Stimulated activated naive CD8-positive, alpha-beta T cell treated with anti-CD3 and anti-CD28 coated beads, Interleukin-15, Interleukin-2, amounts not matched to agents 100 ng/mL and 50 ng/mL, for 24 hours (primary cell): ENCODE results near the gene GADD45B.
"Not testable (repeated sequence)": the region's sequence is repeated elsewhere in the genome, so short reads cannot be mapped to it uniquely, and the experiment has no call there.

ENCODE experiments used
- H3K27ac Mint-ChIP-seq: one replicate; pipeline ENCODE4 v1.8.0; 2021; ENCODE audit warnings: mild to moderate bottlenecking, mixed read lengths
- H3K27me3 Mint-ChIP-seq: one replicate; pipeline ENCODE4 v1.8.0; 2021; ENCODE audit warnings: mixed read lengths
- H3K36me3 Mint-ChIP-seq: one replicate; pipeline ENCODE4 v1.8.0; 2021; ENCODE audit warnings: low read depth, mixed read lengths
- H3K4me1 Mint-ChIP-seq: one replicate; pipeline ENCODE4 v1.8.0; 2021; ENCODE audit warnings: low read depth, mixed read lengths
- H3K4me3 Mint-ChIP-seq: one replicate; pipeline ENCODE4 v1.8.0; 2021; ENCODE audit warnings: mild to moderate bottlenecking, mixed read lengths
- H3K9me3 Mint-ChIP-seq: one replicate; pipeline ENCODE4 v1.8.0; 2021; ENCODE audit warnings: mixed read lengths

Gene GADD45B

DNA sequence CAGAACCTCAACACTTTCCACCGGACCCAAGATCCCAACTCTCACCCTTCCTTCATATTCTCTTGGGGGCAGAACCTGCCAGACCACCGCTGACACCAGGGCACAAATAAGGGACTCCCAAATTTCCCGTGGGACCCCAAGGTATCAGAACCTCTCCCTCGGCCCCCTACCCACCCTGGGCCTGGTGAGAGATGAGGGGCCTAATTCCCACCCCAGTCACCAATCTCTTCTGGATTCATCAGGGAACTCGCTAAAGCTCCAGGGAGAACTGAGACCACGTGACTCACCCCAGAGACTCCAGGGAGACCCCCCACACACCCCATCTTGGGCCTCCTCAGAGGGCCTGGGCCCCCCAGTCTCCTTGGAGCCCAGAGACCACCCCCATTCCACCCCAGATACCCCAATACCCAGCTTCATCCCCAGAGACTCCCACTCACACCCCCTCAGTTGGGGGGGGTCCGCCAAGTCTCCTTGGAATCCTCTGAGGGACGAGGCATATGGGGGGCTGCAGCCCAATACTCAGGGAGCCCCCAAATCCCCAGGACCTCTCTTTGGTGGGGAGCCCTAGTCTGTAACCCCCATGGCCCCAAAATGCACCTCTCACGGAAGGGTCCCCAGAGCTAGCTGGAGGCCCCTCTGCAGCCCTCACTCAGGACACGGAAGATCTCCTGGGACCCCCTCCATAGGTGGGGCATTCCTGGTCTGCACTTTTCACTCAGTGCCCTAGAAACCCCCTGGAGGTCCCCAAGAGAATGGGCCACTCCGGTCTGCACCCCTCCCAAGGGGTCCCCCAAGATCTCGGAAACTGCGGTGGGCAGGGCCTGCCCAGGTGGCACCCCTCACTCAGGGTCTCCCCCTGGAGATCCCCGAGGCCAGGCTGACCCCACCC, 20.7 kb upstream of the GADD45B start:
- Mint-ChIP-seq H3K27ac (peak overlapping the region; percentile 7), H3K9me3 (no peaks in the 10 kb centered on the region), H3K4me3 (peak overlapping the region; percentile 84), H3K36me3 (peaks cover 4% of the 10 kb centered on the region), H3K27me3 (no peaks in the 10 kb centered on the region), H3K4me1 (peaks cover 26% of the 10 kb centered on the region)

- Mint-ChIP-seq H3K27ac (peak overlapping the region; percentile 87), H3K9me3 (no peaks in the 10 kb centered on the region), H3K4me1 (peaks cover 28% of the 10 kb centered on the region), H3K27me3 (no peaks in the 10 kb centered on the region), H3K4me3 (peak overlapping the region; percentile 84), H3K36me3 (peaks cover 3% of the 10 kb centered on the region)
These were observed 19.9 kb upstream of the GADD45B start for GRCh38 chr19:2455851-2456570.

GRCh38 chr19:2457394-2458037, 18.4 kb upstream of the GADD45B start:
- no peaks in the 10 kb centered on the region for H3K9me3 Mint-ChIP-seq
- peaks cover 3% of the 10 kb centered on the region for H3K36me3 Mint-ChIP-seq
- H3K4me1 Mint-ChIP-seq, result peaks cover 35% of the 10 kb centered on the region
- no peaks in the 10 kb centered on the region for H3K27me3 Mint-ChIP-seq
- peak overlapping the region; percentile 95 for H3K27ac Mint-ChIP-seq
- peak overlapping the region; percentile 88 for H3K4me3 Mint-ChIP-seq

- no peak overlapping the region for H3K27ac Mint-ChIP-seq
These were observed 17.9 kb upstream of the GADD45B start for GRCh38 chr19:2458054-2458453.

DNA sequence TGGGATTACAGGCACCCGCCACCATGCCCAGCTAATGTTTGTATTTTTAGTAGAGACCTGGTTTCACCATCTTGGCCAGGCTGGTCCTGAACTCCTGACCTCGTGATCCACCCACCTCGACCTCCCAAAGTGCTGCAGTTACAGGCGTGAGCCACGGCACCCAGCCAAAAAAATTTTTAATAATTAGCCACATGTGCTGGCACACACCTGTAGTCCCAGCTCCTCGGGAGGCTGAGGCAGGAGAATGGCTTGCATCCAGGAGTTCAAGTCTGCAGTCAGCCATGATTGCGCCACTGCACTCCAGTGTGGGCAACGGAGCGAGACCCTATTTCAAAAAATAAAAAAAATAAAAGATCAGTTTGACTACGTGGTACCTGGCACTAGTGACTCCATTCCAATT, 17.2 kb upstream of the GADD45B start:
- H3K4me3 Mint-ChIP-seq, H3K36me3 Mint-ChIP-seq, H3K27ac Mint-ChIP-seq, H3K27me3 Mint-ChIP-seq, H3K9me3 Mint-ChIP-seq: not testable (repeated sequence)
- peaks cover 31% of the 10 kb centered on the region for H3K4me1 Mint-ChIP-seq

More at GRCh38 chr19:2458054-2458453, 17.9 kb upstream of the GADD45B start:
- H3K9me3 Mint-ChIP-seq, result no peaks in the 10 kb centered on the region
- peaks cover 3% of the 10 kb centered on the region for H3K36me3 Mint-ChIP-seq
- H3K4me1 Mint-ChIP-seq, result peaks cover 35% of the 10 kb centered on the region
- H3K27me3 Mint-ChIP-seq, result no peaks in the 10 kb centered on the region
- no peak overlapping the region for H3K4me3 Mint-ChIP-seq

DNA sequence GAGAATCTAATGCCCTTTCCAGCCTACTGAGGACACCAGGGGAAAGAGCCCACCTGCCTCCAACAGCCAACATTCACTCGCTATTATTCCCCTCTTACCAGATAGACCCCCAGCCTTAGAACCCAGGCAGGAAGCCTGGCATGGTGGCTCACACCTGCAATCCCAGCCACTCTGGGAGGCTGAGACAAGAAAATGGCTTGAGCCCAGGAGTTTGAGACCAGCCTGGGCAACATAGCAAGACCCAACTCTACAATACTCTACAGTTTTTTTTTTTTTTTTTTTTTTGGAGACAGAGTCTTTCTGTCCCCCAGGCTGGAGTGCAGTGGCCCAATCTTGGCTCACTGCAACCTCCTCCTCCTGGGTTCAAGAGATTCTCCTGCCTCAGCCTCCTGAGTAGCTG, 15.7 kb upstream of the GADD45B start:
- Mint-ChIP-seq H3K4me3 (no peak overlapping the region), H3K36me3 (peaks cover 3% of the 10 kb centered on the region), H3K27me3 (no peaks in the 10 kb centered on the region), H3K9me3 (no peaks in the 10 kb centered on the region), H3K4me1 (peaks cover 17% of the 10 kb centered on the region), H3K27ac (no peak overlapping the region)

DNA sequence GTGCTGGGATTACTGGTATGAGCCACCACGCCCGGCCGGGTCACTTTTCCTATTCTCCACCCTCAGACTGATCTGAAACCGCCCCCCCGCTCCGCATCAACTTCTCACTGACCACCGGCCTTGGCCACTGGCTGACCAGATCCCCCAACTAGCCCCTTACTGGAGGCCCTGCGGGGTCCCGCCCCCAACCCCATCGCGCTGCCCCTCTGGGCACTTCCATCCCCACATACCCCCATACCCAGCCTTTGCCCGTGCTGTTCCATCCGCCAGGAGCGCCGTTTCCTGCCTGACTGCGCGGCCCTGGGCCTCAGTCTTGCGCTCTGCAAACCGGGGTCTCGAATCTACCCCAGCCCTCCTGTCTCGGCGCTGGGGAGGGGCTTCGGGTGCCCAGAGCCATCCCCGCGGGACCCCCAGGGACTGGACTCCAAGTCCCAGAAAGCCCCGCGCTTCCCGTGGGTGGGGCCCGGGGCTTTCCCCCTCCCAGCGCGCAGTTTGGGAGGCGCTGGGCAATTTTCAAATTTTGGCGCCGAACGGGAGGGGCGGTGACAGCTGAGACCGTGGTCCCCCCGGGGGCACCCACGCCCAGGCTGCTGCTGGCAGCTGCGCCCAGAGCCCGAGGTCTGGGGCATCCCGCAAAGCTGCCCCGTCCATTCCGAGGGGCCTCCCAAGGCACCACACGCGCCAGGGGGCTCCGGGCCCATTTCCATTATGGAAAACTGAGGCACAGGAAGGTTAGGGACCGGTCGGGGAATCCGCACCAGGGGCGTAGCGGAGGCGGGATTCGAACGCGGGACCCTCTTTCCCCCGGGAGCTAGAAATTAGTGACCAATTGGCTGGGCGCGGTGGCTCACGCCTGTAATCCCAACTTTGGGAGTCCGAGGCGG, 13.9 kb upstream of the GADD45B start:
- Mint-ChIP-seq H3K9me3 (no peaks in the 10 kb centered on the region), H3K27ac (peak overlapping the region; percentile 79), H3K27me3 (no peaks in the 10 kb centered on the region), H3K4me1 (peaks cover 13% of the 10 kb centered on the region), H3K4me3 (peak overlapping the region; percentile 84), H3K36me3 (peaks cover 3% of the 10 kb centered on the region)

DNA sequence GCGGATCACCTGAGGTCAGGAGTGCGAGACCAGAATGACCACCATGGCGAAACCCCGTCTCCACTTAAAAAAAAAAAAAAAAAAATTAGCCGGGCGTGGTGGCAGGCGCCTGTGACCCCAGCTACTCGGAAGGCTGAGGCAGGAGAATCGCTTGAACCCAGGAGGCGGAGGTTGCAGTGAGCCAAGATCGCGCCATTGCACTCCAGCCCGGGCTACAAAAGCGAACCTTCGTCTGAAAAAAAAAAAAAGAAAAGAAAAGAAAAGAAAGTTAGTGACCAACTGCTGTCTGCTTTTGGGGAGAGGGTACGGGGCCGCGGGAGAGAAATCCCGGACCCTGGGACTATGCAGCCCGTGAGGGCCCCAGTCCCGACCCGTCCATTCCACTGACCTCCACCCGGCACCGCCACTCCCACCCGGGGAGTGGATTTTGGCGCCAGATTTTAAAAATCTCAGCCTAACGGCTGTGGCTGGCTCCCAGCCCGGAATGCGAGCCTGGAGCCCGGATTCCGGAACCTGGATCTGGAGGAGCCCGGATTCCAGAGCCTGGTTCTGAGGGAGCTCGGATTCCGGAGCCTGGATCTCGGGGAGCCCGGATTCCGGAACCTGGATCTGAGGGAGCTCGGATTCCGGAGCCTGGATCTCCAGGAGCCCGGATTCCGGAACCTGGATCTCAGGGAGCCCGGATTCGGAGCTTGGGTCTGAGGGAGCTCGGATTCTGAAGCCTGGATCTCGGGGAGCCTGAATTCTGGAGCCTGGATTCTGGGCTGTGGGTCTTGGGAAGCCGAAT, 13.1 kb upstream of the GADD45B start:
- Mint-ChIP-seq H3K36me3 (no peaks in the 10 kb centered on the region), H3K27ac (no peak overlapping the region), H3K27me3 (no peaks in the 10 kb centered on the region), H3K4me1 (peaks cover 8% of the 10 kb centered on the region), H3K4me3 (peak overlapping the region; percentile 63), H3K9me3 (no peaks in the 10 kb centered on the region)

GRCh38 chr19:2463694-2464093, 12.2 kb upstream of the GADD45B start:
- H3K4me3 Mint-ChIP-seq, result not testable (repeated sequence)

GRCh38 chr19:2464389-2464788, 11.5 kb upstream of the GADD45B start:
- Mint-ChIP-seq H3K27me3 (no peaks in the 10 kb centered on the region), H3K36me3 (no peaks in the 10 kb centered on the region), H3K4me3 (no peak overlapping the region), H3K27ac (no peak overlapping the region), H3K9me3 (no peaks in the 10 kb centered on the region), H3K4me1 (peaks cover 16% of the 10 kb centered on the region)

More at GRCh38 chr19:2463694-2464093, 12.2 kb upstream of the GADD45B start:
- H3K27ac Mint-ChIP-seq, H3K4me1 Mint-ChIP-seq, H3K27me3 Mint-ChIP-seq, H3K36me3 Mint-ChIP-seq, H3K9me3 Mint-ChIP-seq: not testable (repeated sequence)

DNA sequence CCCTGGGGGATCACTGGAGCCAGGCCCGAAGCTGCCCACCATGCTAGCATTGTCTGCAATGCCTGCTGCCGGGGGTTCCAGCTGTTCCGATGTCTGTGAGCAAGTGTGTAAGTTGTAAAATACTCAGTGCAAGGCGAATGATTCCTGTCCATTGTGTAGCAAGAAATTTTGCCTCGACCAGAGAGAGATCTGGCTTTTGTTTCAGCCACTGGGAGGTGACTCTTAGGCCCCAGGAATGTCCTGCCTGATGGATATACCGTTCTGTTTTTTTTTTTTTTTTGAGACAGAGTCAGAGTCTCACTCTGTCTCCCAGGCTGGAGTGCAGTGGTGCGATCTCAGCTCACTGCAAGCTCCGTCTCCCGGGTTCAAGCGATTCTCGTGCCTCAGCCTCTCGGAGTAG, 7.3 kb upstream of the GADD45B start:
- no peaks in the 10 kb centered on the region for H3K36me3 Mint-ChIP-seq
- no peaks in the 10 kb centered on the region for H3K9me3 Mint-ChIP-seq
- H3K27ac Mint-ChIP-seq, result no peak overlapping the region
- no peak overlapping the region for H3K4me3 Mint-ChIP-seq
- peaks cover 16% of the 10 kb centered on the region for H3K4me1 Mint-ChIP-seq
- no peaks in the 10 kb centered on the region for H3K27me3 Mint-ChIP-seq

DNA sequence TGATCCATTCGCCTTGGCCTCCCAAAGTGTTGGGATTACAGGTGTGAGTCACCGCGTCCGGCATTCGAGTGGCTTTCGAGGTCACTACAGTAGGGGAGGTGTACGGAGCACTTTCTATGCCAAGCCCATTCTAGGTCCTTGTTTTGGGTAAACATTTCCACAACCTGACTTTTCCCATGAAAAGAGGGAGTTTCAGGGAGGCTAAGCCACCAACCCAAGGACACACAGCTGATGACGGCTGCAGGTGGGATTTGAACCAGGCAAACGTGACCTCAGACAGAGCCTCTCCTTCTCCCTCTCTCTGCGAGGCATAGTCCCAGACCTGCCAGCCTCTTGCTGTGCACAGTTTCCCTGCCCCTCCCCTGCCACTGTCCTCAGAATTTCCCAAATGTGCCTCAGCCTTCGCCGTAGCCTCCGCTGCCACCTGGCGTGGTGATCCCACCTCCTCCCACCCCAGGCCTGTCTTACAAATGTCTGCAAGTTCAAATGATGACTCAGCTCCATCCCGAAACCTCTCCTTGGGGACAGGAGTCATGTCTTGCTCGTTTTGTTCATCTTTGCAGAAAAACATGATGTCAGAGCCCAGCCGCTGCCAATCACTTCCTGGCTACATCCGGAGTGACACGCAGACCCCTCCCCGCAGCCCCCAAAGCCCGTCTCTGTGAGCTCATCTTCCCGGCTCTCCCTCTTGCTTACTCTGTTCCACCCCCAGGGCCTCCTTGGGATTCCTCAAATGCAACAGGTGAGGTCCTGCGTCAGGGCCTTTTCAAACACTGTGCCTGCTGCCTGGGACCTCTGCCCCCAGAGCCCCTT, 6.6 kb upstream of the GADD45B start:
- H3K36me3 Mint-ChIP-seq, result no peaks in the 10 kb centered on the region
- H3K9me3 Mint-ChIP-seq, result no peaks in the 10 kb centered on the region
- H3K4me3 Mint-ChIP-seq, result no peak overlapping the region
- H3K4me1 Mint-ChIP-seq, result peaks cover 16% of the 10 kb centered on the region
- peak overlapping the region; percentile 55 for H3K27ac Mint-ChIP-seq
- no peaks in the 10 kb centered on the region for H3K27me3 Mint-ChIP-seq

GRCh38 chr19:2469915-2470200, 6.1 kb upstream of the GADD45B start:
- H3K9me3 Mint-ChIP-seq, H3K4me3 Mint-ChIP-seq, H3K27me3 Mint-ChIP-seq, H3K36me3 Mint-ChIP-seq, H3K27ac Mint-ChIP-seq: not testable (repeated sequence)
- H3K4me1 Mint-ChIP-seq, result peaks cover 17% of the 10 kb centered on the region
